ENCODE results near the gene TRIM66. TPM values are rescaled to one million over a fixed set of nuclear protein-coding genes. Genes with fewer than 3 reads are reported as not detected.

Gene TRIM66
- total RNA-seq, 1 experiment from 2014 or later: 2.1 TPM

- Histone ChIP-seq H4K8ac (replicated peaks; ENCODE audit: insufficient read length, low read depth, low read length) (no peak overlapping the region), H3K56ac (ENCODE audit: insufficient read length, low read depth, low read length) (no peak overlapping the region), H4K5ac (ENCODE audit: insufficient read length, low read depth, low read length) (no peak overlapping the region), H3K4me2 (ENCODE audit: insufficient read depth, insufficient read length, low read length) (no peak overlapping the region), H3K14ac (ENCODE audit: insufficient read depth, low read length) (no peak overlapping the region), H3K23me2 (ENCODE audit: insufficient read length, low read depth, low read length, poor library complexity, severe bottlenecking) (no peaks in the 10 kb centered on the region), H3K9me3 (ENCODE audit: control insufficient read depth, low read depth, low read length) (no peaks in the 10 kb centered on the region), H3K27me3 (ENCODE audit: insufficient read depth, low read length) (no peaks in the 10 kb centered on the region), H3K9ac (ENCODE audit: extremely low read depth, insufficient read length, low read length) (no peak overlapping the region), H3K79me2 (ENCODE audit: insufficient read depth, low read length) (no peaks in the 10 kb centered on the region), H3K18ac (ENCODE audit: insufficient read length, low read depth, low read length) (no peak overlapping the region), H3K23ac (ENCODE audit: insufficient read length, low read depth, low read length) (no peak overlapping the region), H3K4ac (ENCODE audit: low read depth, low read length) (no peak overlapping the region), H2AK5ac (ENCODE audit: insufficient read length, low read length) (no peak overlapping the region), H3K79me1 (ENCODE audit: insufficient read depth, low read depth, low read length, poor library complexity, severe bottlenecking) (no peaks in the 10 kb centered on the region), H3K27ac (ENCODE audit: insufficient read length, low read depth, low read length) (peak overlapping the region; percentile 96), H2BK15ac (ENCODE audit: low read depth, low read length) (no peak overlapping the region), H2BK120ac (ENCODE audit: low read depth, low read length, poor library complexity, severe bottlenecking) (no peak overlapping the region), H4K91ac (ENCODE audit: insufficient read length, low read depth, low read length) (no peak overlapping the region), H4K20me1 (ENCODE audit: control insufficient read depth, insufficient read depth, insufficient read length) (no peaks in the 10 kb centered on the region), H2BK20ac (ENCODE audit: low read depth, low read length, poor library complexity, severe bottlenecking) (no peak overlapping the region), H2BK12ac (ENCODE audit: insufficient read length, low read depth, low read length) (no peak overlapping the region), H3T11ph (ENCODE audit: low read length) (no peak overlapping the region), H2AFZ (ENCODE audit: low read length) (no peak overlapping the region), H2BK5ac (ENCODE audit: insufficient read length, low read length) (no peak overlapping the region), H3K4me1 (ENCODE audit: insufficient read depth, low read length) (peaks cover 9% of the 10 kb centered on the region; the same call in 1 of the 2 replicates)
- H3K9me3 Mint-ChIP-seq: no peaks in the 10 kb centered on the region
- no peak for TF ChIP-seq CTCF (conservative IDR thresholded peaks at IDR 0.05)
- no CpG with 5 or more reads among the region's 2 CpGs for WGBS (ENCODE audit: extremely low coverage, insufficient read length, low lambda C conversion rate)
- DNase-seq: no peak
- H3K36me3 Mint-ChIP-seq (ENCODE audit: insufficient read depth in 1 of 3, low read depth in 3 of 3): no peaks in the 10 kb centered on the region
- H3K27me3 Mint-ChIP-seq (ENCODE audit: low read depth): no peaks in the 10 kb centered on the region
- H3K27ac Mint-ChIP-seq: peak overlapping the region; percentile 98 to 99 (median 98)
- no peak overlapping the region; a peak in 1 of 5 replicates for H3K4me3 Mint-ChIP-seq
- peaks cover 35 to 37% of the 10 kb centered on the region in 2 experiments for H3K4me1 Mint-ChIP-seq
Measured at GRCh38 chr11:8672346-8672745, 10.1 kb downstream of the TRIM66 start.
